Natural killer cell treated with Interleukin-12 subunit alpha and Interleukin-12 subunit beta and Interleukin-15 and Interleukin-18, amount 100 ng/mL, for 72 hours (primary cell): ENCODE results near the gene MICAL3. TPM values are rescaled to one million over a fixed set of nuclear protein-coding genes. Genes with fewer than 3 reads are reported as not detected.

Experiments used
- ATAC-seq, 2 donors: fragments of 150-1000 bp; cut with Tn5 transposase in 1 of 2; sonication (Bioruptor Pico), chemical (Tn5 transposase) in 1 of 2; 2 replicates each; pipeline ENCODE4 v1.10.0; 2021
- DNase-seq: peaks from one replicate; pipeline ENCODE4 v3.0.0; 2022; ENCODE audit warnings: low spot score
- H3K27ac Mint-ChIP-seq, 2 donors: 1 replicate in 1 of 2; 2 replicates in 1 of 2; pipeline ENCODE4 v1.8.0; 2022; ENCODE audit warnings: mixed read lengths in 2 of 2, mild to moderate bottlenecking in 1 of 2, moderate library complexity in 1 of 2
- H3K27me3 Mint-ChIP-seq, 2 donors: 1 replicate in 1 of 2; 2 replicates in 1 of 2; pipeline ENCODE4 v1.8.0; 2022; ENCODE audit warnings: mixed read lengths in 2 of 2
- H3K36me3 Mint-ChIP-seq: one replicate; pipeline ENCODE4 v1.8.0; 2022; ENCODE audit warnings: mixed read lengths
- H3K4me1 Mint-ChIP-seq, 2 donors: 1 replicate in 1 of 2; 2 replicates in 1 of 2; pipeline ENCODE4 v1.8.0; 2022; ENCODE audit warnings: low read depth in 2 of 2, mixed read lengths in 2 of 2, mild to moderate bottlenecking in 1 of 2
- H3K4me3 Mint-ChIP-seq: one replicate; pipeline ENCODE4 v1.8.0; 2022; ENCODE audit warnings: mixed read lengths
- H3K9me3 Mint-ChIP-seq: 2 replicates; pipeline ENCODE4 v1.8.0; 2022; ENCODE audit warnings: mixed read lengths
- total RNA-seq, 2 donors: library from RNA; stranded (reverse); gene quantifications; one replicate each; pipeline ENCODE4 v1.2.3, GENCODE V29; 2022

MICAL3 gene
- total RNA-seq, 2 donors from 2014 or later, result 52.7 to 62.1 TPM

GRCh38 chr22:17748555-17749353 lies 275.6 kb downstream of the MICAL3 start:
- H3K9me3 Mint-ChIP-seq, result no peaks in the 10 kb centered on the region
- no peak for ATAC-seq
- no peak overlapping the region for H3K4me3 Mint-ChIP-seq
- peaks cover 0 to 13% of the 10 kb centered on the region in 2 donors for H3K4me1 Mint-ChIP-seq
- H3K27me3 Mint-ChIP-seq, result no peaks in the 10 kb centered on the region
- DNase-seq, result no peak
- H3K27ac Mint-ChIP-seq, result no peak overlapping the region
- no peaks in the 10 kb centered on the region for H3K36me3 Mint-ChIP-seq

GRCh38 chr22:17746916-17747315 lies 277.4 kb downstream of the MICAL3 start:
- no peak for ATAC-seq
- peaks cover 0 to 6% of the 10 kb centered on the region in 2 donors for H3K4me1 Mint-ChIP-seq
- H3K4me3 Mint-ChIP-seq, result no peak overlapping the region
- H3K27me3 Mint-ChIP-seq, result no peaks in the 10 kb centered on the region
- H3K36me3 Mint-ChIP-seq, result no peaks in the 10 kb centered on the region
- no peak for DNase-seq
- no peak overlapping the region for H3K27ac Mint-ChIP-seq
- no peaks in the 10 kb centered on the region for H3K9me3 Mint-ChIP-seq

- H3K4me1 Mint-ChIP-seq, result peaks cover 0 to 9% of the 10 kb centered on the region in 2 donors
- ATAC-seq (no peak), DNase-seq (no peak)
- H3K27ac Mint-ChIP-seq, result no peak overlapping the region
- no peaks in the 10 kb centered on the region for H3K9me3 Mint-ChIP-seq
- no peaks in the 10 kb centered on the region for H3K27me3 Mint-ChIP-seq
- H3K4me3 Mint-ChIP-seq, result no peak overlapping the region
- H3K36me3 Mint-ChIP-seq, result no peaks in the 10 kb centered on the region
These were observed 279.9 kb downstream of the MICAL3 start for GRCh38 chr22:17744430-17744829.

- DNase-seq, result no peak
- H3K4me3 Mint-ChIP-seq, result no peak overlapping the region
- H3K36me3 Mint-ChIP-seq, result no peaks in the 10 kb centered on the region
- H3K4me1 Mint-ChIP-seq, result peaks cover 0 to 9% of the 10 kb centered on the region in 2 donors
- no peaks in the 10 kb centered on the region for H3K27me3 Mint-ChIP-seq
- no peak for ATAC-seq
- no peak overlapping the region for H3K27ac Mint-ChIP-seq
- H3K9me3 Mint-ChIP-seq, result no peaks in the 10 kb centered on the region
These were observed 280.5 kb downstream of the MICAL3 start for GRCh38 chr22:17743661-17744411.

GRCh38 chr22:17742527-17742902 lies 281.8 kb downstream of the MICAL3 start:
- H3K4me3 Mint-ChIP-seq, result no peak overlapping the region
- peak; percentile 65 to 80 for ATAC-seq
- no peak overlapping the region for H3K27ac Mint-ChIP-seq
- no peaks in the 10 kb centered on the region for H3K36me3 Mint-ChIP-seq
- no peaks in the 10 kb centered on the region for H3K9me3 Mint-ChIP-seq
- no peak for DNase-seq
- H3K27me3 Mint-ChIP-seq, result no peaks in the 10 kb centered on the region
- H3K4me1 Mint-ChIP-seq, result peaks cover 0 to 9% of the 10 kb centered on the region in 2 donors

- DNase-seq (no peak), ATAC-seq (peak in 1 of 2 donors; percentile 12)
- Mint-ChIP-seq H3K36me3 (no peaks in the 10 kb centered on the region), H3K27ac (peak overlapping the region in 1 of 2 donors; percentile 57), H3K9me3 (no peaks in the 10 kb centered on the region), H3K27me3 (no peaks in the 10 kb centered on the region), H3K4me1 (peaks cover 0 to 9% of the 10 kb centered on the region in 2 donors), H3K4me3 (no peak overlapping the region)
These were observed 282.4 kb downstream of the MICAL3 start for GRCh38 chr22:17741866-17742526.

- Mint-ChIP-seq H3K36me3 (no peaks in the 10 kb centered on the region), H3K9me3 (no peaks in the 10 kb centered on the region), H3K4me1 (peaks cover 5 to 8% of the 10 kb centered on the region in 2 donors), H3K27ac (no peak overlapping the region), H3K27me3 (no peaks in the 10 kb centered on the region), H3K4me3 (no peak overlapping the region)
- ATAC-seq (peak in 1 of 2 donors; percentile 25), DNase-seq (no peak)
These were observed 285.0 kb downstream of the MICAL3 start for GRCh38 chr22:17739196-17739975.

GRCh38 chr22:17738386-17739128 lies 285.8 kb downstream of the MICAL3 start:
- H3K4me3 Mint-ChIP-seq, result no peak overlapping the region
- no peak overlapping the region for H3K27ac Mint-ChIP-seq
- ATAC-seq (no peak), DNase-seq (no peak)
- no peaks in the 10 kb centered on the region for H3K27me3 Mint-ChIP-seq
- peaks cover 14 to 15% of the 10 kb centered on the region in 2 donors for H3K4me1 Mint-ChIP-seq
- no peaks in the 10 kb centered on the region for H3K9me3 Mint-ChIP-seq
- H3K36me3 Mint-ChIP-seq, result peaks cover 4% of the 10 kb centered on the region

Other genes with a start within 250 kb of the MICAL3 start
- gene PEX26, start 53.4 kb upstream of the MICAL3 start, total RNA-seq, result 10 to 100 TPM; 44.6 to 63.5 TPM
- gene TUBA8, start 86.2 kb upstream of the MICAL3 start, total RNA-seq, result 1 to 10 TPM; 3.0 to 3.1 TPM
- gene USP18, start 125.6 kb upstream of the MICAL3 start, total RNA-seq, result 1 to 10 TPM; 1.5 to 1.6 TPM